HG02678 (cell line): ENCODE results near the gene ZDHHC15.
"Not testable (repeated sequence)": the region's sequence is repeated elsewhere in the genome, so short reads cannot be mapped to it uniquely, and the experiment has no call there.

Experiments used
- ATAC-seq: cut with Tn5 transposase; IDR thresholded peaks from one replicate; pipeline ENCODE4 v1.9.1; 2021; ENCODE audit warnings: mild to moderate bottlenecking, moderate library complexity; ENCODE audit not compliant: unreplicated experiment

ZDHHC15 gene

GRCh38 chrX:75522565-75523431, at the start of gene ZDHHC15:
ZDHHC15 (minus strand) TSS chrX:75523037; CDS start chrX:75523024, 13 bp downstream.
- no peak for ATAC-seq

- ATAC-seq, result not testable (repeated sequence)
Measured at GRCh38 chrX:75560544-75560943, 37.7 kb upstream of the ZDHHC15 start.

- no peak for ATAC-seq
Measured at GRCh38 chrX:75547783-75548182, 24.9 kb upstream of the ZDHHC15 start.

GRCh38 chrX:75546724-75547511, 24.1 kb upstream of the ZDHHC15 start:
- no peak for ATAC-seq

GRCh38 chrX:75544786-75545185, 21.9 kb upstream of the ZDHHC15 start:
- ATAC-seq, result no peak

GRCh38 chrX:75483933-75484332, 38.9 kb downstream of the ZDHHC15 start:
- ATAC-seq, result no peak

GRCh38 chrX:75461780-75462179, 61.1 kb downstream of the ZDHHC15 start:
- not testable (repeated sequence) for ATAC-seq

- no peak for ATAC-seq
Measured at GRCh38 chrX:75421688-75422230, 101.1 kb downstream of the ZDHHC15 start.

GRCh38 chrX:75407153-75407552, 115.7 kb downstream of the ZDHHC15 start:
- not testable (repeated sequence) for ATAC-seq

- ATAC-seq, result no peak
Measured at GRCh38 chrX:75390470-75390869, 132.4 kb downstream of the ZDHHC15 start.

- no peak for ATAC-seq
Measured at GRCh38 chrX:75369721-75370120, 153.1 kb downstream of the ZDHHC15 start.

GRCh38 chrX:75366861-75367260, 156.0 kb downstream of the ZDHHC15 start:
- no peak for ATAC-seq

GRCh38 chrX:75365243-75365975, 157.4 kb downstream of the ZDHHC15 start:
- no peak for ATAC-seq

GRCh38 chrX:75361788-75362187, 161.0 kb downstream of the ZDHHC15 start:
- no peak for ATAC-seq

- ATAC-seq, result not testable (repeated sequence)
Measured at GRCh38 chrX:75348601-75349000, 174.2 kb downstream of the ZDHHC15 start.

- no peak for ATAC-seq
Measured at GRCh38 chrX:75337525-75337924, 185.3 kb downstream of the ZDHHC15 start.

GRCh38 chrX:75335127-75335458, 187.7 kb downstream of the ZDHHC15 start:
- no peak for ATAC-seq

- ATAC-seq, result not testable (repeated sequence)
Measured at GRCh38 chrX:75334407-75335126, 188.3 kb downstream of the ZDHHC15 start.

GRCh38 chrX:75327607-75328006, 195.2 kb downstream of the ZDHHC15 start:
- ATAC-seq, result no peak
